Activated naive CD8-positive, alpha-beta T cell treated with anti-CD3 and anti-CD28 coated beads, Interleukin-2, amount 50 U/mL, for 24 hours (primary cell): ENCODE data around the gene CALHM4.

ENCODE experiments used
- ATAC-seq: fragments of 150-1000 bp; cut with Tn5 transposase; one replicate; pipeline ENCODE4 v1.10.0; 2021
- DNase-seq: peaks from one replicate; pipeline ENCODE4 v3.0.0; 2021
- H3K27ac Mint-ChIP-seq: one replicate; pipeline ENCODE4 v1.8.0; 2021; ENCODE audit warnings: mild to moderate bottlenecking, mixed read lengths
- H3K27me3 Mint-ChIP-seq: one replicate; pipeline ENCODE4 v1.8.0; 2021; ENCODE audit warnings: mixed read lengths
- H3K36me3 Mint-ChIP-seq: one replicate; pipeline ENCODE4 v1.8.0; 2021; ENCODE audit warnings: low read depth, mixed read lengths
- H3K4me1 Mint-ChIP-seq: one replicate; pipeline ENCODE4 v1.8.0; 2021; ENCODE audit warnings: mixed read lengths
- H3K4me3 Mint-ChIP-seq: one replicate; pipeline ENCODE4 v1.8.0; 2021; ENCODE audit warnings: mild to moderate bottlenecking, moderate library complexity, mixed read lengths
- H3K9me3 Mint-ChIP-seq: one replicate; pipeline ENCODE4 v1.8.0; 2021; ENCODE audit warnings: mixed read lengths

Gene CALHM4

DNA sequence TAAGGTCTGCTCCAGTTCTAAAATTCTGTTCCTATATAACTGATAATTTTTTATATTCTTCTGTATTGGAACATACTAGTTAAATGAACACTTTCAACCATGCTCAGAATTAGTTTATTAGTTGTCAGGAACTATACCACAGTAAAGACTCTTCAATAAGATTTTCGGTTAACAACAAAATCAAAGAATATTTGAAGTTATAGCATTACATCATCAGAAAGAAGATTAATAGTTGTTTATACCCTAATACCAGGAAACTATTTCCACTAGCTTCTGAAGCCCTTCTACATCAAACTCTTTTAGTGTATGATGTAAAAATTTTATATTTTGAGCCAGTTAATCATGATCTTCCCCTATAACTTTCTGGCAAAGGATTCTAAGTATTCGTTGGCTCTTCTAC, 6.6 kb downstream of the CALHM4 start:
- Mint-ChIP-seq H3K9me3 (no peaks in the 10 kb centered on the region), H3K27me3 (peaks cover 9% of the 10 kb centered on the region), H3K27ac (no peak overlapping the region), H3K4me1 (peaks cover 6% of the 10 kb centered on the region), H3K36me3 (no peaks in the 10 kb centered on the region), H3K4me3 (no peak overlapping the region)
- DNase-seq (no peak), ATAC-seq (no peak)

DNA sequence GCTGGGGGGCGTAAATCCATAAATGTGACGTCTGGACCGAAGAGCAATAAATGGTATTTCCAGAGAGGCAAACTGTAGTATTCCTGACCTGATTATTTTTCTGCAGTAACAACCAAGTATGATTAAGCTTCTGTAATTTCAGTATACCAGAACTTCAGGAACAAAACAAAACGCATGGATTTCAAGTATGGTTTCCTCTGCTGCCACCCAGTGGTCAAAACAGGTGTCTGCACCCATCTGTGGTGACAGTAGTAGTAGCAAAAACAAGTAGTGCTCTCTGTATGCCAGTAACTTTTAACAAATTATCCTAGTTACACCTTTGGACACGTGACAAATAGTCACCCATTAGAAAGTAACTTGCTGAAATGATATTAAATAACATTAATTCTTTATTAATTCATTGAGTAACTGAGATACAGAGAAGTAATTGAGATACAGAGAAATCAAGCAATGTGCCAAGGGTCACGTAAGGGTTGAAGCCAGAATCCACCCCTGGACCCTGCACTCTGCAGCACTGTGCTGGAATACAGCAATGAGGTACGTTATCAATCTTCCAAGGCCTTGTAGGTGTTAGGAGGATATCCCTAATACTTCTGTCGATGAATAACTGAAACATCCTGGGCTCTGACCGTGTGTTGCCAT, 7.9 kb downstream of the CALHM4 start:
- no peak overlapping the region for H3K27ac Mint-ChIP-seq

GRCh38 chr6:116562019-116562403, 8.5 kb downstream of the CALHM4 start:
- peaks cover 6% of the 10 kb centered on the region for H3K4me1 Mint-ChIP-seq
- H3K9me3 Mint-ChIP-seq, result no peaks in the 10 kb centered on the region
- no peak overlapping the region for H3K4me3 Mint-ChIP-seq
- H3K27ac Mint-ChIP-seq, result no peak overlapping the region
- no peaks in the 10 kb centered on the region for H3K36me3 Mint-ChIP-seq
- ATAC-seq (no peak), DNase-seq (no peak)
- H3K27me3 Mint-ChIP-seq, result peaks cover 9% of the 10 kb centered on the region

More for the DNA sequence above, 7.9 kb downstream of the CALHM4 start:
- DNase-seq, result peak; percentile 69
- Mint-ChIP-seq H3K27me3 (peaks cover 9% of the 10 kb centered on the region), H3K4me1 (peaks cover 6% of the 10 kb centered on the region), H3K36me3 (no peaks in the 10 kb centered on the region), H3K4me3 (no peak overlapping the region), H3K9me3 (no peaks in the 10 kb centered on the region)
- peak; percentile 65 for ATAC-seq

- DNase-seq (no peak), ATAC-seq (no peak)
- Mint-ChIP-seq H3K9me3 (no peaks in the 10 kb centered on the region), H3K27me3 (peaks cover 9% of the 10 kb centered on the region), H3K36me3 (no peaks in the 10 kb centered on the region), H3K27ac (no peak overlapping the region), H3K4me3 (no peak overlapping the region), H3K4me1 (peaks cover 6% of the 10 kb centered on the region)
Observed at GRCh38 chr6:116562614-116563013, 9.1 kb downstream of the CALHM4 start.

- H3K4me1 Mint-ChIP-seq, result peaks cover 11% of the 10 kb centered on the region
- no peak for DNase-seq
Observed at GRCh38 chr6:116563830-116564229, 10.3 kb downstream of the CALHM4 start.

GRCh38 chr6:116564311-116564710, 10.8 kb downstream of the CALHM4 start:
- H3K9me3 Mint-ChIP-seq, result no peaks in the 10 kb centered on the region
- ATAC-seq (no peak), DNase-seq (no peak)
- H3K4me3 Mint-ChIP-seq, result no peak overlapping the region
- peaks cover 9% of the 10 kb centered on the region for H3K27me3 Mint-ChIP-seq
- H3K27ac Mint-ChIP-seq, result no peak overlapping the region
- peaks cover 16% of the 10 kb centered on the region for H3K4me1 Mint-ChIP-seq
- no peaks in the 10 kb centered on the region for H3K36me3 Mint-ChIP-seq

More at GRCh38 chr6:116563830-116564229, 10.3 kb downstream of the CALHM4 start:
- H3K36me3 Mint-ChIP-seq, result no peaks in the 10 kb centered on the region
- H3K9me3 Mint-ChIP-seq, result no peaks in the 10 kb centered on the region
- no peak overlapping the region for H3K4me3 Mint-ChIP-seq
- no peak overlapping the region for H3K27ac Mint-ChIP-seq
- peaks cover 9% of the 10 kb centered on the region for H3K27me3 Mint-ChIP-seq
- no peak for ATAC-seq

- Mint-ChIP-seq H3K27ac (no peak overlapping the region), H3K4me3 (peak overlapping the region; percentile 33), H3K9me3 (no peaks in the 10 kb centered on the region), H3K27me3 (peaks cover 9% of the 10 kb centered on the region), H3K36me3 (no peaks in the 10 kb centered on the region), H3K4me1 (peaks cover 23% of the 10 kb centered on the region)
- DNase-seq, result peak; percentile 25
- ATAC-seq, result peak; percentile 38
Observed at GRCh38 chr6:116564921-116565872, 11.6 kb downstream of the CALHM4 start.

DNA sequence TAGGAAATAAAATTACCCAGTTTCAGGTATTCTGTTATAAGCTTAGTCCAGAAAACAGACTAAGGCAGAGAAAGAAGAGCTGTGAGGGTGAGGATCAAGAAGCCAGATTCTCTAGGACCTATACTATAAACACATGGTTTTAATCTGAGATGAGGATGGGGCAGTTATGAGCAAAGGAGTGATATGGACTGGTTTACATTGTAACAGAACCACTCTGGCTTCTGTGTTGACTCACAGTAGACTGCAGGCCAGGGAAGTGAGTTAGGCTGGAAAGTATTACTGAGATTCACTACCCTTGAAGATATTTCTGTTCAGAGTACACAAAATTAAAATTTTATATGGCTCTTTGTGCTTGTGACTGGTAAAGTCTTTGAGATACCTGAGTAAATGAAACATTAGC, 14.6 kb downstream of the CALHM4 start:
- H3K4me3 Mint-ChIP-seq, result no peak overlapping the region
- H3K36me3 Mint-ChIP-seq, result peaks cover 6% of the 10 kb centered on the region
- ATAC-seq, result no peak
- no peak overlapping the region for H3K27ac Mint-ChIP-seq
- no peak for DNase-seq
- no peaks in the 10 kb centered on the region for H3K9me3 Mint-ChIP-seq
- peaks cover 36% of the 10 kb centered on the region for H3K4me1 Mint-ChIP-seq
- H3K27me3 Mint-ChIP-seq, result peaks cover 9% of the 10 kb centered on the region

DNA sequence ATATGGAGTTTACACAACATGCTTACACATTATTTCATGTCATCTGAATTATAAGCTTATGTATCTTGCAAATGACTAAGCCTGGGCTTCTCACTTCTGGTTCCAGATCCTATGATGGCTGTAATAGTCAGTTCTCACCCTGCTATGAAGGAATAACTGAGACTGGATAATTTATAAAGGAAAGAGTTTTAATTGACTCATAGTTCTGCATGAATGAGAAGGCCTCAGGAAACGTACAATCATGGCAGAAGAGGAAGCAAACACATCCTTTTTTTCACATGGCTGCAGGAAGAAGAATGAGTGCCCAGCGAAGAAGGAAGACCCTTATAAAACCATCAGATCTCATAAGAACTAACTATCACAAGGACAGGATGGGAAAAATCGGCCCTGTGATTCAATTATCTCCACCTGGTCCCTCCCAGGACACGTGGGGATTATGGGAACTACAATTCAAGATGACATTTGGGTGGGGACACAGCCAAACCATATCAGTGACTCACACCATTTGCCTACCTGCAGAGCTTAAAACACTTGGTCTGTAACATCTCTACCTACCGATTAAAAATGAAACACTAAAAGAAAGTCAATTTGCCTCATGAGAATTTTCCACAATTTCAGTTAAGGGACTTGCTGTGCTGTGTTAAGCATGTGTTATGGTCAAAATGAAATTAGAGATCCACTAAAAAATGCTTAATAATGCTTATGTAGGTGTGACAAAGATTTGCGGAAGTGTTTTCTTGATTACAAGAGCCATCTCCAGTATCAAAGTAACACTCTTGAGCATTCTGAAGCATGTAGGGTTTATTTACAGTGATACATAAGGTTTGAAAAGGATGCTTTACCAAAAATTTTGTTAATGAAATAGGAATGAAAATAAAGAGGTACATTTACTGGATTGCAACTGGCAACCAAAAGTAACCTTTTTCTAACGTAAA, 15.5 kb downstream of the CALHM4 start:
- no peak for ATAC-seq
- Mint-ChIP-seq H3K27me3 (peaks cover 4% of the 10 kb centered on the region), H3K27ac (no peak overlapping the region), H3K4me1 (peaks cover 46% of the 10 kb centered on the region), H3K36me3 (peaks cover 13% of the 10 kb centered on the region), H3K9me3 (no peaks in the 10 kb centered on the region), H3K4me3 (peak overlapping the region; percentile 98)
- DNase-seq, result no peak

DNA sequence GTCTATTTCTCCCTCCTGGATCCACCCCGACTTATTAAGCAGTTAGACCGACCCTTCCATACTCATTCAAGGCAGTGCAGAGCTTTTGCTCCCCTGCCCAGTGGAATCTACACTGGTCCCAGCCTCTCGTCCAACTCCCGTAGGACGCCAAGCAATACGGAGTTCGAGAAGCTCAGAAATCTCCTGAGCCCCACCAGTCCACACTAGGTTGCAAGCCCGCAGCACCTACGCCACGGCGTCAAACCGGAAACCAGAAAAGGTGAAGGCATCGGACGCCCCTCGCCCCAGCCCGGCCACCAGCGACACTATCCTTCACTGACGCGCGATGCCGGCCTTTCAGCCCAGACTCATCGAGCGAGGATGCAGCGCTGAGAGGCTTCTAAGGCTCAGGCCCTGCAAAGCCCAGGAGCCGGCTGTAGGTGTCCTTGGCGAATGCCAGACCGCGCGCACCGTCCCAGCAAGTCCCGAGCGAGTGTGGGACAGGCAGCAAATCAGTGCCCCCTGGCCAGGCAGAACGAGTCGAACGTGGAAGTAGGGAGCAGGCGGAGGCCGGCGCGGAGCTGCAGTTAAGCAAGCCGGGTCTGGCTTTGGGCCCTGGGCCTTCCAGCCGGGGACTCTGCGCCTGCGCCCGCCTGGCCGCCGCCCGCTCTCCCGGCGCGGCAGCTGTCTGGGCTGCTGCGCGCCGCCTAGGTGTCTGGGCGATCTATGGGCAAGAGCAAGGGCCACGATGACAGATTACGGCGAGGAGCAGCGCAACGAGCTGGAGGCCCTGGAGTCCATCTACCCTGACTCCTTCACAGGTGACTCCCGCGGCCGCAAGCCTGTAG, 17.5 kb downstream of the CALHM4 start, which contains the start of gene RWDD1:
Gene RWDD1 (plus strand): TSS at position 649 of the 827 bp plus-strand sequence. CDS start 79 bp downstream, at position 728.
- Mint-ChIP-seq H3K4me1 (peaks cover 47% of the 10 kb centered on the region), H3K4me3 (peak within 1 kb of the TSS; percentile 98), H3K36me3 (peaks cover 22% of the 10 kb centered on the region), H3K9me3 (no peaks in the 10 kb centered on the region), H3K27me3 (no peaks in the 10 kb centered on the region), H3K27ac (peak within 1 kb of the TSS; percentile 97)
- DNase-seq (peak; percentile 96), ATAC-seq (peak; percentile 98)

DNA sequence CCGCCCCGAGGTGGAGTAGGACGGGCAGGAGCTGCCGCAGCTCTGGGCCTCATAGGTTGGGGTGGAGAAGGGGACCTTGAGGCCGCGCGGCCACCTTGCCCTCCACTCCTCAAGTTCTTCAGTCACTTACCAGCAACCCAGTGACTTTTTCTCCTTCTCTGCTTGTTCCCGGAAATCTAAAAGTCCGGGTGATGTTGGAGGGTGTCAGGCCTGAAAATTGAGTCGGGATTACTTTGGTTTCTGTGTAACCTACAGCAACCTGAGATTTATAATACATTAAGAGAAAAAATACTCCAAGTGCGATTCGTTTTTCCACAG, 18.1 kb downstream of the CALHM4 start:
- H3K27ac Mint-ChIP-seq, result peak overlapping the region; percentile 97
- peaks cover 52% of the 10 kb centered on the region for H3K4me1 Mint-ChIP-seq

GRCh38 chr6:116572162-116572561, 18.6 kb downstream of the CALHM4 start:
- DNase-seq, result no peak
- no peak for ATAC-seq
- no peaks in the 10 kb centered on the region for H3K9me3 Mint-ChIP-seq
- H3K36me3 Mint-ChIP-seq, result peaks cover 32% of the 10 kb centered on the region
- H3K27ac Mint-ChIP-seq, result peak overlapping the region; percentile 97
- no peaks in the 10 kb centered on the region for H3K27me3 Mint-ChIP-seq
- H3K4me3 Mint-ChIP-seq, result peak overlapping the region; percentile 98
- peaks cover 55% of the 10 kb centered on the region for H3K4me1 Mint-ChIP-seq

More for the DNA sequence above, 18.1 kb downstream of the CALHM4 start:
- DNase-seq, result no peak
- no peaks in the 10 kb centered on the region for H3K9me3 Mint-ChIP-seq
- H3K4me3 Mint-ChIP-seq, result peak overlapping the region; percentile 98
- no peak for ATAC-seq
- no peaks in the 10 kb centered on the region for H3K27me3 Mint-ChIP-seq
- peaks cover 28% of the 10 kb centered on the region for H3K36me3 Mint-ChIP-seq

- Mint-ChIP-seq H3K27me3 (no peaks in the 10 kb centered on the region), H3K27ac (no peak overlapping the region), H3K4me3 (no peak overlapping the region), H3K4me1 (peaks cover 49% of the 10 kb centered on the region), H3K9me3 (no peaks in the 10 kb centered on the region), H3K36me3 (peaks cover 44% of the 10 kb centered on the region)
- ATAC-seq, result no peak
- DNase-seq, result no peak
Observed at GRCh38 chr6:116575227-116575626, 21.7 kb downstream of the CALHM4 start.
